ENCODE results near the gene OPCML.

The OPCML gene

DNA sequence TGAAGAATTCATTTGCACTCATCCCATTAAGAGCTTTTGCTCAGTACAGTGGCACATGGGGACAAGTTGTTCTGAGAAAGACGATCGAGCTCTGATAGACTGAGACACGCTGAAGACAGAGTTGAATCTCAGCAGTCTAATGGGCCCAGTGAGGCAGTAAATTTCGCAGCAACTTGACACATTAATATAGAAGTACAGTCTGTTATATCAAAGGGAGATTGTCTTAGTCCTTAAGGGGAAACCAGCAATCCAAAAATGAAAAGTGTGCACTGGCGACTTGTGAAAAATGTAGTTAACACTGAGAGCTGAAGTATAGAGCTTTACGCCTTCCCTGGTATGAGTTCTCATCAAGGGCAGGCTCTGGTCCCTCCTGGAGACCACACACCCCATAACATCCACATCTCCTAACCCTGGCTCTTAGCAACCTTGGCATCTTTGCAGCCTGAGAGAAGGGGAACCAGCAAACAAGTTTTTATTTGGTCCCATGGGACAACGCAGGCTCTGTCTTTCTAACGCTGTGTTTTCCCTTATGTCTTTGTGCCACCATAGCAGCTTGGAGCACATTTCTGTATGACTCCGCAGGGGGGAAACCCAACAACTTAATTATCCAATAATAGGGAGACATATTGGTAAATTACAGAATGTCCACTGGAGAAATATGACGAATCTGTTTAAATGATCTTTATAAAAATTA, 952.5 kb downstream of the OPCML start:
- Mint-ChIP-seq H3K4me1 (ENCODE audit: low read depth) (no peaks in the 10 kb centered on the region), H3K9me3 (no peaks in the 10 kb centered on the region), H3K27ac (no peak overlapping the region), H3K27me3 (no peaks in the 10 kb centered on the region), H3K4me3 (no peak overlapping the region), H3K36me3 (ENCODE audit: low read depth) (no peaks in the 10 kb centered on the region)
- intact Hi-C loops (cut with micrococcal nuclease), result no loop called here

- Mint-ChIP-seq H3K36me3 (ENCODE audit: low read depth) (no peaks in the 10 kb centered on the region), H3K4me3 (no peak overlapping the region), H3K27ac (no peak overlapping the region), H3K9me3 (peaks cover 6% of the 10 kb centered on the region), H3K4me1 (ENCODE audit: low read depth) (no peaks in the 10 kb centered on the region), H3K27me3 (no peaks in the 10 kb centered on the region)
- intact Hi-C loops (cut with micrococcal nuclease), result no loop called here
Observed at GRCh38 chr11:132579136-132579535, 953.2 kb downstream of the OPCML start.

- Mint-ChIP-seq H3K27ac (no peak overlapping the region), H3K4me1 (ENCODE audit: low read depth) (no peaks in the 10 kb centered on the region), H3K4me3 (no peak overlapping the region), H3K27me3 (no peaks in the 10 kb centered on the region), H3K36me3 (ENCODE audit: low read depth) (no peaks in the 10 kb centered on the region), H3K9me3 (peaks cover 12% of the 10 kb centered on the region)
- intact Hi-C loops (cut with micrococcal nuclease), result no loop called here
Observed at GRCh38 chr11:132578580-132578979, 953.7 kb downstream of the OPCML start.

- Mint-ChIP-seq H3K4me3 (no peak overlapping the region), H3K4me1 (ENCODE audit: low read depth) (no peaks in the 10 kb centered on the region), H3K27me3 (no peaks in the 10 kb centered on the region), H3K9me3 (peaks cover 14% of the 10 kb centered on the region), H3K27ac (no peak overlapping the region), H3K36me3 (ENCODE audit: low read depth) (no peaks in the 10 kb centered on the region)
- intact Hi-C loops (cut with micrococcal nuclease), result no loop called here
Observed at GRCh38 chr11:132576706-132577105, 955.6 kb downstream of the OPCML start.

- Mint-ChIP-seq H3K9me3 (peaks cover 51% of the 10 kb centered on the region), H3K4me3 (no peak overlapping the region), H3K27ac (no peak overlapping the region), H3K36me3 (ENCODE audit: low read depth) (no peaks in the 10 kb centered on the region), H3K4me1 (ENCODE audit: low read depth) (no peaks in the 10 kb centered on the region), H3K27me3 (no peaks in the 10 kb centered on the region)
- intact Hi-C loops (cut with micrococcal nuclease), result no loop called here
Observed at GRCh38 chr11:132564091-132564885, 968.0 kb downstream of the OPCML start.

- no peak overlapping the region for H3K27ac Mint-ChIP-seq
Observed at GRCh38 chr11:132563050-132563449, 969.3 kb downstream of the OPCML start.

GRCh38 chr11:132561937-132562336, 970.4 kb downstream of the OPCML start:
- Mint-ChIP-seq H3K36me3 (ENCODE audit: low read depth) (no peaks in the 10 kb centered on the region), H3K27ac (no peak overlapping the region), H3K9me3 (peaks cover 49% of the 10 kb centered on the region), H3K4me1 (ENCODE audit: low read depth) (peaks cover 5% of the 10 kb centered on the region), H3K4me3 (no peak overlapping the region), H3K27me3 (no peaks in the 10 kb centered on the region)
- intact Hi-C loops (cut with micrococcal nuclease), result no loop called here

More at GRCh38 chr11:132563050-132563449, 969.3 kb downstream of the OPCML start:
- Mint-ChIP-seq H3K36me3 (ENCODE audit: low read depth) (no peaks in the 10 kb centered on the region), H3K4me3 (no peak overlapping the region), H3K4me1 (ENCODE audit: low read depth) (peaks cover 2% of the 10 kb centered on the region), H3K9me3 (peaks cover 51% of the 10 kb centered on the region), H3K27me3 (no peaks in the 10 kb centered on the region)
- intact Hi-C loops (cut with micrococcal nuclease), result no loop called here

DNA sequence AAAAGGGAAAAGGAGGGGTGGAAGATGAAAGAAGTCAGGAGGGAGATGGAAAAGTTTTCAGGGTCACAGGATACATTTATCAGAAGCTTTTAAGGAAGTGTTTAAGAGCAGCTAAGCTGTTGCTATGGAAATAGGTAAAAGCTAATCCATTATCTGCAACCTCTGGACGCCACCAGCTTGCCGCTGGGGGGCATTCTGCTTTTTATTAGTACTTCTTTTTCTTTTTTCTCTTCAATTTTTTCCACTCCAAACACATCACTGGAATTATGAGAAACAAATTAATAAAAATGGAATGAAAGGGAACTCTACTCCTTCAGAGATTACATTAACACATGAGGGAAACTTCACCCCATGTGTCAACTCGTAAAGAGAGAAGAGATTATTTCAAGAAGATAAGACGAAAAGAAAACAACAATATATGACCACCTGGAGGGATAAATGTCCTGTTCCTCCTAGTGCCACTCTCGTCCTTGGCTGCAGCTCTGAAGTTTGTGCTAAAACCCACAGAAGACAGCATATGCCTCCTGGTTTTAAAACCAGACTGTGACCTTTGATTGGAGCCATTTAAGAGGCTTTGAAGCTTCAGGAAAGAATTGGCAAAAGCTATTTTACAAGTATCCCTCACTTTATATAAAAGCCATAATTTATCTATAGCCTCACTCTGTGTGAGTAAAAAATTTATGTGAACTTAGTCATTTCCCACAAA, 972.8 kb downstream of the OPCML start:
- H3K27me3 Mint-ChIP-seq, result no peaks in the 10 kb centered on the region
- intact Hi-C loops (cut with micrococcal nuclease), result no loop called here
- no peak overlapping the region for H3K27ac Mint-ChIP-seq
- peaks cover 41% of the 10 kb centered on the region for H3K9me3 Mint-ChIP-seq
- peaks cover 5% of the 10 kb centered on the region for H3K4me1 Mint-ChIP-seq (ENCODE audit: low read depth)
- no peaks in the 10 kb centered on the region for H3K36me3 Mint-ChIP-seq (ENCODE audit: low read depth)
- H3K4me3 Mint-ChIP-seq, result no peak overlapping the region

DNA sequence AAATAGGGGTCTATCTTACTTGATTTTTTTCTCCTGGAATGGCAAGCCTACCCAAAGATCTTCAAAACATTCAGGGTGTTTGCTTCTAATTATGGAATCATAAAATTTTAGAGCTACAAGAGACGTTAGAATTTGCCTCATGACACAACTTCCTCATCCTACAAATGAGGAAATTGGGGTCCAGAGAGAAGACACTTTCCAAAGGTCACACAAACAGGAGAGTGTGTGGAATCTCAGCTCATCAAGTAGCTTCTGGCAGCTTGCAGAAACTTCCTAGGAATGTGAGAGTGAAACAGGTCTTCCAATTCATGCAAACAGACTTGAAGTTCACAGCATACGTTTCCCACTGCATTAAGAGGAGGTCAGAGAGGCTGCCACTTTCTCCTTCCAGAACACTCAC, 976.0 kb downstream of the OPCML start:
- Mint-ChIP-seq H3K27ac (no peak overlapping the region), H3K9me3 (peaks cover 61% of the 10 kb centered on the region), H3K27me3 (no peaks in the 10 kb centered on the region), H3K4me3 (no peak overlapping the region), H3K4me1 (ENCODE audit: low read depth) (peaks cover 5% of the 10 kb centered on the region), H3K36me3 (ENCODE audit: low read depth) (no peaks in the 10 kb centered on the region)
- intact Hi-C loops (cut with micrococcal nuclease), result no loop called here

GRCh38 chr11:132555617-132556016, 976.7 kb downstream of the OPCML start:
- Mint-ChIP-seq H3K9me3 (peaks cover 59% of the 10 kb centered on the region), H3K4me1 (ENCODE audit: low read depth) (peaks cover 5% of the 10 kb centered on the region), H3K36me3 (ENCODE audit: low read depth) (no peaks in the 10 kb centered on the region), H3K4me3 (no peak overlapping the region), H3K27me3 (no peaks in the 10 kb centered on the region), H3K27ac (no peak overlapping the region)
- intact Hi-C loops (cut with micrococcal nuclease), result no loop called here

GRCh38 chr11:132551016-132551415, 981.3 kb downstream of the OPCML start:
- intact Hi-C loops (cut with micrococcal nuclease), result no loop called here
- H3K27ac Mint-ChIP-seq, result no peak overlapping the region
- peaks cover 59% of the 10 kb centered on the region for H3K9me3 Mint-ChIP-seq
- H3K36me3 Mint-ChIP-seq (ENCODE audit: low read depth), result no peaks in the 10 kb centered on the region
- no peaks in the 10 kb centered on the region for H3K4me1 Mint-ChIP-seq (ENCODE audit: low read depth)
- no peaks in the 10 kb centered on the region for H3K27me3 Mint-ChIP-seq
- no peak overlapping the region for H3K4me3 Mint-ChIP-seq

DNA sequence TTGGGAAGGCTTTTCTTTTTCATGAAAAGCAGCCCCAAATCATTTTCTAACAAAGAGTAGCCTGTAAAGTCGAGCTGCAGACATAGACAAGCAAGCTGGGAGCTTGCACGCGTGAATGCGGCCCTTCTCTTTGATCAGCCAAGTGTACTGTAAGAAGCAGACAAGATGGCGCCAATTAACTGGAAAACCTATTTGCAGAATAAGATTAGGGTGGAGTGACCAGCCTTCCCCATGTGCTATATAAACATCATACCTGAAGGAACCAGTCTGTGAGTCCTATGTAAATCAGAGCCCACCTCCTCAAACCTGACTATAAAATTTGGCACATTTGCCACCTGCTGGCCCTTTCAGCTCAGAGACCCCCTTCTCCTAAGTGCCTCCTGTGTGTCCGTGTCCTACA, 982.7 kb downstream of the OPCML start:
- Mint-ChIP-seq H3K27ac (no peak overlapping the region), H3K36me3 (ENCODE audit: low read depth) (no peaks in the 10 kb centered on the region), H3K9me3 (peaks cover 50% of the 10 kb centered on the region), H3K4me1 (ENCODE audit: low read depth) (no peaks in the 10 kb centered on the region), H3K27me3 (no peaks in the 10 kb centered on the region), H3K4me3 (no peak overlapping the region)
- intact Hi-C loops (cut with micrococcal nuclease), result no loop called here

- H3K36me3 Mint-ChIP-seq (ENCODE audit: low read depth), result no peaks in the 10 kb centered on the region
- intact Hi-C loops (cut with micrococcal nuclease), result no loop called here
- H3K27ac Mint-ChIP-seq, result no peak overlapping the region
- no peaks in the 10 kb centered on the region for H3K27me3 Mint-ChIP-seq
- no peaks in the 10 kb centered on the region for H3K4me1 Mint-ChIP-seq (ENCODE audit: low read depth)
- no peak overlapping the region for H3K4me3 Mint-ChIP-seq
- peaks cover 50% of the 10 kb centered on the region for H3K9me3 Mint-ChIP-seq
Observed at GRCh38 chr11:132549001-132549400, 983.3 kb downstream of the OPCML start.

DNA sequence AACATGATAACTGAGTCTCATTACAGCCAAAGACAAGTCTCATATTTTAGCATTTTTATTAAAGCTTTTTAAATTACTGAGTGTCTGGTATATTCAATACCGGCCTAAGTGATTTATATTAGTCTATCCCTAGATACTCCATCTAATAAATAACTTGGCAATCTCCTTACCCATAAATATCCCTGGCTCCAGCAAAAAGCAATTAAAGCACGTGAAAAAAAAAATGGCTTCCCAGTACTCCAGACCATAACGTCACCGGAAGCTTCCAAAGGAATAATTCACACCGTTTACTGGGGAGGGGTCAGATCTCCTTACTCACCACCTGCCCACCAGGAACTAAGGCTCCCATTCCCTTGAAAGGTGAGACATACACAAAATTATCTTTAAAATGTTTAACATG, 988.3 kb downstream of the OPCML start:
- Mint-ChIP-seq H3K4me1 (ENCODE audit: low read depth) (no peaks in the 10 kb centered on the region), H3K27ac (no peak overlapping the region), H3K4me3 (no peak overlapping the region), H3K9me3 (peaks cover 12% of the 10 kb centered on the region), H3K36me3 (ENCODE audit: low read depth) (no peaks in the 10 kb centered on the region), H3K27me3 (no peaks in the 10 kb centered on the region)
- intact Hi-C loops (cut with micrococcal nuclease), result no loop called here

Measured in dendritic cell treated with granulocyte-macrophage colony-stimulating factor and Interleukin-4, amounts not matched to agents 40 ng/mL and 50 ng/mL, for 4 days (primary cell).